22Rv1 (cell line): ENCODE data around the gene PCDHGA3.

Source experiments
- ZFX ChIP-seq: fragments of 450-650 bp; IDR thresholded peaks from 2 replicates; pipeline ENCODE4 v1.6.1; 2017; ENCODE audit warnings: antibody characterized with exemption, borderline replicate concordance
- TF ChIP-seq, protein P1 (sequence below): fragments of 450-650 bp; IDR thresholded peaks from 2 replicates; pipeline ENCODE4 v1.5.1; 2017; ENCODE audit warnings: mild to moderate bottlenecking

DNA sequence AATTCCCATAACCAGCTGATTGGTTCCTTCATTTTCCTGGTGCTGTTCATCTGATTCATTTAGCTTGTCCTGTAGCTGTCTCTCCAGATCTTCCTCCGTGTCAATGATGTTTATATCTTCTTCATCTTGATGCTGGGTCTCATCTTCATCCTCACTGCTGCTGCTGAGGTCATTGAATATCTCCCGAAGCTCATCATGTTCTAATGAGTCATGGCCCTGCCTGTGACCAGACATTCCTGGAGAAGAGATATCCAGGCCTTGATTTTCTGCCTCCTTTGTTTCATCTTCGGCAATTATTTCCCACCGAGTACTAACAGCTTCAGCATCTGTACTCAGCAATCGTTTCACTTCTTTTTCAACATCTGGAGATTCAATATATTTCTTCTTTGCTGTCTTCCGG lies 24.4 kb upstream of the PCDHGA3 start:
- TF ChIP-seq, protein P1, sequence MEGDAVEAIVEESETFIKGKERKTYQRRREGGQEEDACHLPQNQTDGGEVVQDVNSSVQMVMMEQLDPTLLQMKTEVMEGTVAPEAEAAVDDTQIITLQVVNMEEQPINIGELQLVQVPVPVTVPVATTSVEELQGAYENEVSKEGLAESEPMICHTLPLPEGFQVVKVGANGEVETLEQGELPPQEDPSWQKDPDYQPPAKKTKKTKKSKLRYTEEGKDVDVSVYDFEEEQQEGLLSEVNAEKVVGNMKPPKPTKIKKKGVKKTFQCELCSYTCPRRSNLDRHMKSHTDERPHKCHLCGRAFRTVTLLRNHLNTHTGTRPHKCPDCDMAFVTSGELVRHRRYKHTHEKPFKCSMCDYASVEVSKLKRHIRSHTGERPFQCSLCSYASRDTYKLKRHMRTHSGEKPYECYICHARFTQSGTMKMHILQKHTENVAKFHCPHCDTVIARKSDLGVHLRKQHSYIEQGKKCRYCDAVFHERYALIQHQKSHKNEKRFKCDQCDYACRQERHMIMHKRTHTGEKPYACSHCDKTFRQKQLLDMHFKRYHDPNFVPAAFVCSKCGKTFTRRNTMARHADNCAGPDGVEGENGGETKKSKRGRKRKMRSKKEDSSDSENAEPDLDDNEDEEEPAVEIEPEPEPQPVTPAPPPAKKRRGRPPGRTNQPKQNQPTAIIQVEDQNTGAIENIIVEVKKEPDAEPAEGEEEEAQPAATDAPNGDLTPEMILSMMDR, result no peak
- TF ChIP-seq ZFX, result no peak
